ENCODE results near the gene ANAPC13.

- no peak for TF ChIP-seq POLR2A (IDR thresholded peaks at IDR 0.05; ENCODE audit: extremely low read depth, insufficient read length)
- no peak for TF ChIP-seq CTCF (IDR thresholded peaks at IDR 0.05; ENCODE audit: low read depth, low read length)
- TF ChIP-seq MYC (IDR thresholded peaks at IDR 0.05; ENCODE audit: low read depth, low read length) = no peak
- TF ChIP-seq MAX (IDR thresholded peaks at IDR 0.05; ENCODE audit: low read depth, low read length) = no peak
These were observed 41.9 kb upstream of the ANAPC13 start for GRCh38 chr3:134527538-134528186.

Data from NB4 (cell line).